GM19468 (cell line): ENCODE measurements around the gene SOHLH2.

Source experiments
- ATAC-seq: cut with Tn5 transposase; IDR thresholded peaks from one replicate; pipeline ENCODE4 v1.9.1; 2021; ENCODE audit warnings: mild to moderate bottlenecking, moderate library complexity, moderate number of reproducible peaks; ENCODE audit not compliant: unreplicated experiment; ENCODE audit errors: extremely low read depth

The SOHLH2 gene

DNA sequence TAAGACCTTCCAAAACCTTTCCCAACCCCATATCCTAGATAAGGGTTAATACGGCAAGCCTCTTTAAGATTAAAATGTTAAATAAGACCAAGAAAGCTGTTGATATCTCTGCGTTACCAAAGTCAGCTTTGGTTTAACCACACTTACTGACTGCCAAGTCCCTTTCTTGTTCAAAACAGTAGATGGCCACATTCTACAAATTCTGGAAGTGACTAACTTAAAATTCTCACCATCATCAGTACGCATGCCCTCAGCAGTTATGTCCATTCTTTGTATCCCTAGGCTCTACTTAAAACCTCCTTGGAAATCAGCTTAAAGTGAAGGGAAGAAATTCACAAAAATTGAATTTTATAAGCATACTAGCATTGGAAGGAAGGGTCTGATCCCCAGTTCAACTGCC lies 23.6 kb downstream of the SOHLH2 start:
- no peak for ATAC-seq

DNA sequence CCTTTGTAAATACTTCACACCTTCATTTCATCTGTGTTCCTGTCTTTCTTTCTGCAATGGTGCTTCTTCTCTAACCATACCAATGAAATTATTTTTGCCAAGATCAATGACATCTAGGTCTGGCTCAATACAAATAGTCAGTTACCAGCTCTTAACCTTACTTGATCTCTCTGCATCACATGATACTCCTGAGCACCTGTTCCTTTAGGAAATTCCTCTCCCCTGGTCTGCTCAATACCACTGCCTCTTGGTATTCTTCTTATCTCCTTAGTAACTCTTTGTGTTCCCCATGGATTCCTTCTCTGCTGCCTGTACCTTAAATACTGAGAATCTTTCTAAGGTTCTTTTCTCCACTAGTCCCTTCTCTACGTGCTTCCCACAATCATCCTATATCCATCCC lies 25.9 kb downstream of the SOHLH2 start:
- no peak for ATAC-seq

DNA sequence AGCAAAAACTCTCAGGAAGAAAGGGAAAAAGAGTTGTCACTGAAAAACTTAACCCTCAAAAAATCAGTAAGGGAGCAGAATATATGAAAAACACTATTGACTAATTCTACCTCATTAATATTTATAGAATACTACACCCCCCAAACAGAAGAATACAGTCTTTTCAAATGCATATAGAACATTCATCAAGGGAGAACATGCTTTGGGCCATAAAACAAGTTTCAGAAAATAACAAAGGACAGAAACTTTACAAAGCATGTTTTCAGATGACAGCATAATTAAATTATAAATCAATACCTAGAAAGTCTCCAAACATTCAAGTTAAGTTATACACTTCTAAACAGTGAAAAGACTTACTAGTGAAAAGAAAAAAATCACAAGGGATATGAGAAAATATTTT lies 30.5 kb downstream of the SOHLH2 start:
- no peak for ATAC-seq

DNA sequence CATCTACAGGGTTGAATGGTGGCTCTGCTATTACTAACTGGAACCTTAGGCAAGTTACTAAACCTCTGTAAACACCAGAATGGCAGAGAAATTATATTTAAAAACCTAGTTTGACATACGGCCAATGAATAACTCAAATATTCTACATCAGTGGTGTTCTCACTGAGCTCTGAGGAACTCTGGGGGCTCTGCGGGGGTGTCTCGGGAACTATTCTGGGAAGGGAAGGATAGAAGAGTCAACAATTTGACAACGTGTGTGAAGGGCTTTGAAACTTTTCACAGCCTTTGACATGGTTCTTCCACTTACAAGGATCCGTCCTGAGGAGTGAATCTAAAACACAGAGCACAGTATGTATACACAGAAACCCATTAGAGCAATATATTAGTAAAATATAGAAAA lies 38.7 kb downstream of the SOHLH2 start:
- no peak for ATAC-seq

DNA sequence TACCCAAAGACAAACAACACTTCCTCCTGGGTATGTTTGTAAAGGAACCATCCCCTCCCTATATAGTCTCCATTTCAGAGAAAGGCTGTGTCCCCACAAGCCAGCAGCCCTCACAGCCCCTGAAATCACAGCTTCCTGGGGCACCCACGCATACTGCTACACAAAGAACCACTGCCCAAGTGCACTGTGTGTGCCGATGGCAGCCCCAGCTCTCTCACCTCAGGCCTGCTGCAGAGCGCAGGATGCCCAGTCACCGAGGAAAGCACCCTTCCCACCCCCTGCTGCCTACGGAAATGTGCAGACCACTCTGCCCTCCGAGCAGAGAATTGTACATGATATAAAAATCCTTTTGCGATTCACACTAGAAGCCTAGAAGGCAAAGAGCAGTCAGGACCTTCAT lies 39.4 kb downstream of the SOHLH2 start:
- no peak for ATAC-seq

DNA sequence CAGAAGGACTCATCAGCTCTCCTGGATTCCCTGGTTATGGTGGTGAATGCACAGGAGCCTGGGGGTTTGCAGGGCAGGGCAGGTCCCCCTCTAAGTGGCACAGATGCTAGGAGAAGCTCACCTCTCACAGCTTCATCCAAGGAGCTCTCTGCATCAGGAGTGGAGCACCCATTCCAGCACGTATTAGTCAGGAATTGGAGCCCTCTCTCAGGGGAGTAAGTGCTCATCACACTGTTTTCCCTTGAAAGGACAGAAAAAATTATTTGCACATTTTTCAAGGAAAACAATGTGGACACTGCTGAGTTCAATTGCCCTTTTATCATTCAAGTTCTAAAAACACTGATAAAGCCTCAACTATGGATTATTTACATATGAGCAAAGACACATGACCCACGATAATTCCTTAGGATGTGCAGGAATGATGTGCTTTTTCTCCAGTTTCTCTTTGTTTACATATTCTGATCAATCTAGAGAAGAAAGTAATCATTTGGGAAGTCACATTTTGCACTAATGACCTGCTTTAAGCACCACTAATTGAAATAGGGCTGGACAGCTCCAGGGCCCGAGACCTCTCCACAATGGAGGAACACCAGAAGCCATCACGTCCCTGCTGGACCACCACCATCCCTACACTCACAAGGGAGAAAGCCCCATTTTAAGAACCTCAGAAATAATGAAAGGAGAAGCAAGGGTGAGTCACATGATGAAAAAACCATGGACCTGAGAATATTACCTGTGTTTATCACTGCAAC lies 40.6 kb downstream of the SOHLH2 start:
- no peak for ATAC-seq

DNA sequence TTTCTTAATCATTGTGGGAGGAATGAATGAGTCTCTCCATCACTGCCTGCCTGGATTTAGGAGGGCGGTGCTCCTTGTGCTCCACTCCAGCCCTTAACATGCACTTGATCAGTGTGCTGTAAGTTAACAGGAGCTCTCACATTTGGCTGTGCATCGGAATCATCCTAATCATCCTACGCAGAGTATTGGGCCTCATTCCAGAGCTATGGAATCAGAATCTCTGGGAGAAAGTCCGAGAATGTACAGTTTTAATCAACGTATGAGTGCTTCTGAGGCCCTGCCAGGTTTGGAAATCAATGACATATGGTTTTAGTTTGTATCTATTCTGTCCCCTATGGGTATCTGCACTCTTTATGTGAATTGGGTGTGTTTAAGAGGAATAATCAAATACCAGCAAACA lies 48.3 kb downstream of the SOHLH2 start:
- ATAC-seq = no peak

DNA sequence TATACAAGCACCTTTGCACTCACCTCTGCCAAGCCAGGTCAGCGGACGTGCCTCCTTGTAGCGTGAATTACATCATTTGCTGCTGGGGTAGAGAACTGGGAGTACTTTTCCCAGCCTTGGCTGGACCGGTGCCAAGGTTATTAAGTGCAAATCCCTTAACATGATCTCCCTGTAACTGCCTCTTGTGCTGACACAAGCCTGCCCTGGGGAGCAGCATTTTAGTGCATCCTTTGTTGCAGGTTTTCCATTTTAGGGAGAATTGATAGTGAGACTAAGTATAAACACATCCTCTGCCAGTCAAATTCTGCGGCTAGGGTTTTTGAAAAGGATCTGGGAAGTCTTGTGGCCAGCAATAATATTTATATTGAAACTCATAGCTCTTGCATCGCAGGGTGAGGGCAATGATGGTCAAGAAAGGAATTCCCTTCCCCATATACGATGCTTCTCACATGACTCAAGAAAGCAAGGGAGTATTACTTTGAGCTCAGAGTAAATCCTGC lies 50.5 kb downstream of the SOHLH2 start:
- ATAC-seq = no peak

DNA sequence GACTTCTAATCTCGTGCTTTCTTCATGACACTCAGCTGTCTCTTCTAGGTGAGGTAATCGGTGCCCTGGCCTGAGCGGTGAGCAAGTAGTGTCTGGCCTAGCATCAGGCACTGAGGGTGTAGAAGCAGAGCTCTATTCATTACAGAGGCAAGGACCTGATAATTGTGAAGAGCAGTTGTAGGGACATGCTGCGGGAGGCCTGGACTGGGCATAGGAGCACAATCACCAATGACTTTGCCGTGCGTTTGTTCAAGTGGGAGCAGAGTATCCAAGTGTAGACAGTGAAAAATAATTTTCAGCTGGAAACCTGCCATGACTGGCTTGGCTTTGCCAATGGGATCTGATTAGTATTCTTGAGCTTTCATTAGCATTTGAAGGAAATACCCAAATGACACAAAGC lies 51.1 kb downstream of the SOHLH2 start:
- no peak for ATAC-seq

DNA sequence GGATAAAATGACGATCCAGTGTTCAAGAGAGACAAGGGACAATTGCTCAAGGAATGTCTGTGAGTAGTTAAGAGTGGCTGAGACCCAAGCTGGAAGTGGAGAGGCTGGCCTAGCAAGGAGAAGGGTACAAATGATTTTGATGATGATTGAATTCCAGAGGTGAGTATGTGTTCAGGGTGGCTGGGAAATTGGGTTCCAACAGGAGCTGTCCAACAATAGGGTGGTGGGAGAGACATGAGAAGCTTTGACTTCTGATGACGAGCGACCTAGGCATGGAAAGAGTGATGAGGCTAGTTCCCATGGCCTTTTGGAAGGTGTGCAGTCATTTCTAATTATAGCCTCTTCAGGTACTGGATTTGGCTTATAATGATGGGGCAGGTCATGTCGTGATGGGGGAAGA lies 54.1 kb downstream of the SOHLH2 start:
- ATAC-seq = no peak

DNA sequence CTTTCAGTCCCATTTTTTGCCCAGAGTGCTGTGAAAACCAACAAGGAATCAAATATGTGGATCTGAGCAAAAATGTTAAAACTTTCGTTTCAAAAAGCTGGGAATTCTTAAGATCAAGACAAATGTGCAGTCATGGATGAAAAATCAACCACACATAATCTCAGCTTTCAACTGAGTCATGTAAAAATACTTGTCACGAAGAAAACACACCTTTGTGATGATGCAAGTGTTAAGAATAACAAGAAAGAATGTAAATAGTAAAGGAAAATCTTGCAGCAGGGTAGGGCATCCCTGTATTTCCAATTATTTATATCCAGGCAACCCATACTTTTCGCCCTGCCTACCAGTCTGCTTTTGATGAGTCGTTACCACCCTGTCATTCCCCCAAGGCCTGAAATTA lies 55.7 kb downstream of the SOHLH2 start:
- ATAC-seq = no peak

DNA sequence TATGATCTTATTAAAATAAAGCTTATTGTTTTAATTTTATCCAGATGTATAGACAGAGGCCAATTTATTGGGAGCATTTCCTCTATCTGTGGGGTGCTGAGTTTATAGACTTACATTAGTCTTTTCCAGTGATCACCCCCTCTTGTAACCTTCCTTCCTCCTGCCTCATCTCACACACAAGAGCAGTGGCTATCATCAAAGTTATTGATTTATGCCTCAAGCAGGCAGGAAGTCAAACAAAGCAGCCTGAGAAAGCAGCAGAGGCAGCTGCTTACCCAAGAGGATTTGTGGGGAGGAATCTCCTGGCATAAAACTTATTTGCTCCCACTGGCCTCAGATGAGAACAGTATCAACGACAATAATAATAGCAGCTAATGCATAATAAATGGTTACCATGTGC lies 56.9 kb downstream of the SOHLH2 start:
- no peak for ATAC-seq

DNA sequence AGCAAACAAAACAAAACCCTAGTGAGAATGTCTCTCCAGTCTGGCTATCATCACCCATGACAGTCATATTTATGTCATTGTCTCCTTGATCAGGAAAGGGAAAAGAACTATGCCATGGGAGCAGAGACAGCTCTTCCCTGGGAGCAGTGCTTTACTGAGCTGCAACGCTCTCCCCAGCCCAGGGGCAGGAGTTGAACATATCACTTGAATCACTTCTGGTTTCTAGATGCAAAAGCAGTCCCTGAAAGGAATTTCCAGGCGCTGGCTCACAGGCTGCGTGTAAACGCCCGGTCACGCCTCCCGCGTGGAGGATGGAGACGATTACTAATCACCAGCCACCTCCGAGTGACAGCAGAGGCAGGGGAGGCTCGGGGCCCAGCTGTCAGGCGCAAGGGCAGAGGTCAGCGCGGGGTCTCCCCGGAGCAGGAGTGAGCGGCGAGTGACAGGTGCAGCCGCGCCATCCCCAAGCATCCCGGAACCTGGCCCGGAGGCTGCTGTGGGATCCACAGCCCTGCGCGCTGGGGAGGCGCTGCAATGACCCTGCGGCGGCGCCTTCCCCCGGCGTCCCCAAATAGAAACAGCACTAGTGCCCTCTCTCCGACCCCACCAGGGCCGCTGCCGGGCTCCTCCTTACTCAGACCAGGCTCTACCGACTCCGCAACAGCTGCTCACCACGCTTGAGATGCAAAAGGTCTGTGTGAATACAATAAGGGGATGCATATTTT lies 59.6 kb downstream of the SOHLH2 start:
- ATAC-seq = no peak

DNA sequence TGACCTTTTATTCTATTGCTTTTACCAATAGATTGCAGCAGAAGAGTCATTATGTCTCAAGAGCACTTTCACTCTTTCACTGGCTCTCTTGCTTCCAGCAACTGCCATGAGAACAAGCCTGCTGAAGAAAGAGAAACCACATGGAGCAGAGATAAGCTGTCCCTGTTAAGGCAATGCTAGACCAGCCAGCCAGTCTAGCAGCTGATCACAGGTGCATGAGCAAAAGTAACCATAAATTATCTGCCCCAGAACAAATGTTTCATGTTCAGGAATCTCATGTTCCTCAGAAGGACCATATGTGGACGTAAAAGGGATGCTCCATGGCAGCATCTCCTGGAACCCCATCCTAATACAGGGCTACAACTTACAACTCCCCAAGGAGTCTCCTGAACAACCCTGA lies 62.8 kb downstream of the SOHLH2 start:
- no peak for ATAC-seq

DNA sequence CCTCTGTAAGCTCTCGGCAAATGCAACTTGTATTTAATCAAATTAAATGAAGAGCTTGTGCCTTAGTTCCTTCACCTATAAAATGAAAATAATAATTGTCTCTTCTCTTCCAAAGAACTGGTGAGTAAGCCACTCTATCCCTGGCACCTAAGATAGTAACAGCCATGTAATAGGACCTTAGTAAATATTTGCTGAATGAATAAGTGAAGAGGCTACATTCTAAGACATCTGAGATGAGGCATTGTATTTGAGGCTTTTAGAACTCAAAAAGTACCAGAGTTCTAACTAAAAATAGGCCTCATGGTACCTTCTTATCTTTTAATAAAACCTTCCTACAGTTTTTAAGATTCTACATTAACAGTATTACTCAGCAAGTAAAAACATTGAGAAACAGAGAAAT lies 65.9 kb downstream of the SOHLH2 start:
- ATAC-seq = no peak

DNA sequence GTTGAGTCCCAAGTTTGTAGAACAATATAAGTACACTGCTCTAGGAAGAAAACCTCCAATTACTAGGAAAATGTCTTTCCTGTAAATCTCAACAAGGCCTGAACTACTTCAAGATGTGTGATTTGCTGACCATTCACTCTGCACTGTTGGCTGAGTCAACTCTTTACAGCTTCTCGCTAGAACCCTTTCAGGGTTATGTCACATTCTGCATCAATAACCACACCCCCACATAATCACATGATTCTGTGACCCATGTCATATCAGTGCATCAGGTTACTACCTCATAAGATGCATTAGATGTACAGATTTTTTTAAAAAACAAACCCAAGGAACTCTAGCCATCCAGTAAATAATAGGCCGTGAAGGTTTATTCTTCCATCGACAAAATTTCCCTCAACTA lies 67.0 kb downstream of the SOHLH2 start:
- ATAC-seq = no peak

DNA sequence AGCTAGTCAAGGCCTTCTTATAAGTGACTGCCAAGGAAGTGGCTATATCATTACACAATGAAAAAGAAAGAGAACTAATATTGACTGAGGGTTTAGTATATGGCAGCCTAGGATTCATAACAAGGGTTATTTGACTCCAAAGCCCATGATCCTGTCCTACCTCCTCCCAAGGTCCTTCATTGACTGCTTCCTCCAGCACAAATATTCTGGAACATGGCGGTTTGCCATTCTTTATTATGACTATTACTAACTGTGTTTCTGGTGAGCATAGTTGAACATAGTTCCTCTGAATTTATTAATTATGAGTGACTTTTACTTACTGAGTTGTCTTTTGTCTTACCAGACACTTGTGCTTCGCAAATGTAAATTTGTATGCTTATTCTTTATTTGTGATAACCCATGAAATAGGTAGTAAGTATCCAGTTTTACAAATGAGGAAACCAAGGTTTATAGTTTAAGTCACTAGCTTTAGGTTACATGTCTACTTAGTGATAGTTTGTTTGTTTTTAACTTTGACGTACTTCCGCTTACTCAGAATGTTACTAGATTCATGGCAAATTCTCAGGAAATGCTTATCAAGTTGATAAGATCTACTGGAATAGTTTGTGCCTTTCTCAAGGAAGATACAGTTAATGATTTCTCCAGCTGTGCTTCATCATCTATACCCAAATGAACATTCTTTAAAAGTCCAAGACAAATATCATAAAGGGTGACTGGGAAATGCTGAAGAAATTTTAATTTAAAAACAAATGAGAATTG lies 67.7 kb downstream of the SOHLH2 start:
- ATAC-seq = no peak

DNA sequence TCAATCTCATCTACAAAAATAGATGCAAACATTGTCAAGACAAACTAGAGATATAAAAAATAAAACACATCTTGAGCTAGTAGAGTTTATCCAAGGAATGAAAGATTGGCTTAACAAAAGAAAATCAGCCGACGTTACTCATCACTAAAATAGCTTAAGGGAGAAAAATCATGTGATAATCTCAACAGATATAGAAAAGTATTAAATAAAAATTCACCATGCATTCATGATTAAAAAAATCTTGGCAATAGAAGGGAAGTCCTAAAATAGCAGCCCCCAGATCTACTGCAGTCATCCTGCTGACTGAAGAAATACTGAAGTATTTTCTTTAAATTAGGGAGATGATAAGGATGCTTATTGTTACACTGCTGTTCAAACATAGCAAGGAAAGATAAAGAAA lies 70.6 kb downstream of the SOHLH2 start:
- ATAC-seq = no peak

DNA sequence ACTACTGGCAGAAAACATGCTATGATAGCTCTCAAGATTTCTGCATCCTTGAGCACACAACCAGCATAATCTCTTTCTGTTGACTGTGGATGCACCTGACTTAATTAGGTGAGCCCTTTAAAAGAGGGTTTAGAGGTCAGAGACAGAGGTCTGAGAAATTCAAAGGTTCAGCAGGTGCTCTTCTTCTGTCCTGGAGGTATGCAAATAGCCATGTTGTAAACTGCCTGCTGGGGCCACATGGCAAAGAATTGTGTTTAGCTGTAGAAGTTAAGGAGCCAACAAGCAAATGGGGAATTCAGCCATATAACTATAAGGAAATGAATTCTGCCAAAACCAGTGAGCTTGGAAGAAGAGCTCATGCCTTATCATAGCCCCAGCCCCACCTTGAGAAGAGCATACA lies 71.6 kb downstream of the SOHLH2 start:
- no peak for ATAC-seq

DNA sequence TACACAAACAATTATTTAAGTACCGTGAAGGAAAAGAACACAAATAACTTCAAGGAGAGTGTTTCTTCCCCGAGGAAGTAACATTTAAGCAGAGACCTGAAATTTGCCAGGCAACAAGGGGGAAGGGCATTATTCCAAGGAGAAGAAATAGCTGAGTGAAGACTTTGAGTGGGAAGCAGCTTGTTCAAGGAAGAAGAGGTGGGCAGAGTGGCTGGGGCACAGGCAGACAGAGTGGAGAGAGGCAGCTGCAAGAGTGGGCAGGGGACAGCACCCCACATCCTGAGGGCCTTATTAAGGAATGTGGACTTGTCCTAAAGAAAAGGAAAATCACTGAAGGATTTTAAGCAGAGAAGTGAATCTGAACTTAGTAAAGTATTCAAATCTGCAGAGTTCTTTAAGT lies 78.5 kb downstream of the SOHLH2 start:
- ATAC-seq = no peak

DNA sequence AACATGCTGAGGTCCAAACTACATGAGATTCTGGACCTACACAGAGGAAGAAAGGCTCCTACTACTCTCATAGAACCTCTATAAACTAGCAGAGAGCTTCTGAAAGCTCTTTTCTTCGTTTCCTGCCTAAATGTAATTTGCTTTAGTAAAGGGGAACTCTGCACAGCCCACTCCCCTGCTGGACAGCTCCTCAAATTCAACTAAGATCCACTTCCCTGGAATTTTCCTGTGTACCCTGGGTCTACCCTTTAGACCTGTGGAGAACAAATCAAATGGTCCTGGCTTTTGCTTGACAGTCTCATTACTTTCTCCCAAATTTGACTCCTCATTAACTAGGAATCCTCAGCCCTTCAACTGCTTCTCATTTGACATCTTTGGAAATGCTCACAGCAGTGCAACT lies 79.7 kb downstream of the SOHLH2 start:
- ATAC-seq = no peak
